Measurements from ENCODE around the gene GPRIN3. TPM values are rescaled to one million over a fixed set of nuclear protein-coding genes. Genes with fewer than 3 reads are reported as not detected.

GPRIN3 gene
- polyA plus RNA-seq, 1 donor (not counting 4 experiments of a cell fraction or from before 2014, with no cell fraction given) = not detected

DNA sequence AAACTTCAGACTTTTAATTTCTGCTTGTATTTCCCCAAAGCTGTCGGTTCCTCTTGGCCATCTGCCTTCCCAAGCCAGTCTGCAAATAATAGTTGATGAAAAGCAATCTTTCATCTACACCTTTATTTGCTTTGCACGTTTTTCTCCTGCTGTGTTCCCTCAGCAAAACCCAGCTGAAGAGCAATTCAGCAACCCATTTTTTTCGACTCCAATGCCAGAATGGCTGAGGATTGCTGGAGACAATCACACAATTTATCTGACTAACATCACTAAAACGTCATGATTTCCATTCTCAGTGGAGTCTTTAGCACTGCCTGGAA, 94.3 kb downstream of the GPRIN3 start:
- no peak overlapping the region for H3K27ac ChIP-seq (ENCODE audit: control insufficient read depth, insufficient read depth, low read length)
- no peaks in the 10 kb centered on the region for H3K9me1 ChIP-seq (ENCODE audit: control insufficient read depth, extremely low read depth, insufficient read depth, low read length)
- no peaks in the 10 kb centered on the region for H4K20me1 ChIP-seq (ENCODE audit: control insufficient read depth, extremely low read depth, insufficient read depth, low read length)
- H3K36me3 ChIP-seq (ENCODE audit: control insufficient read depth in 2 of 2, extremely low read depth in 1 of 2, insufficient read depth in 2 of 2, low read length in 2 of 2) = no peaks in the 10 kb centered on the region
- no peak overlapping the region for H3K9ac ChIP-seq (ENCODE audit: control insufficient read depth, extremely low read depth, insufficient read depth, low read length)
- no peak for TF ChIP-seq EZH2 (IDR thresholded peaks at IDR 0.05; ENCODE audit: low read length)
- TF ChIP-seq, protein P1, sequence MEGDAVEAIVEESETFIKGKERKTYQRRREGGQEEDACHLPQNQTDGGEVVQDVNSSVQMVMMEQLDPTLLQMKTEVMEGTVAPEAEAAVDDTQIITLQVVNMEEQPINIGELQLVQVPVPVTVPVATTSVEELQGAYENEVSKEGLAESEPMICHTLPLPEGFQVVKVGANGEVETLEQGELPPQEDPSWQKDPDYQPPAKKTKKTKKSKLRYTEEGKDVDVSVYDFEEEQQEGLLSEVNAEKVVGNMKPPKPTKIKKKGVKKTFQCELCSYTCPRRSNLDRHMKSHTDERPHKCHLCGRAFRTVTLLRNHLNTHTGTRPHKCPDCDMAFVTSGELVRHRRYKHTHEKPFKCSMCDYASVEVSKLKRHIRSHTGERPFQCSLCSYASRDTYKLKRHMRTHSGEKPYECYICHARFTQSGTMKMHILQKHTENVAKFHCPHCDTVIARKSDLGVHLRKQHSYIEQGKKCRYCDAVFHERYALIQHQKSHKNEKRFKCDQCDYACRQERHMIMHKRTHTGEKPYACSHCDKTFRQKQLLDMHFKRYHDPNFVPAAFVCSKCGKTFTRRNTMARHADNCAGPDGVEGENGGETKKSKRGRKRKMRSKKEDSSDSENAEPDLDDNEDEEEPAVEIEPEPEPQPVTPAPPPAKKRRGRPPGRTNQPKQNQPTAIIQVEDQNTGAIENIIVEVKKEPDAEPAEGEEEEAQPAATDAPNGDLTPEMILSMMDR (optimal IDR thresholded peaks at IDR 0.05 in 1 of 3, IDR thresholded peaks at IDR 0.05 in 1 of 3, conservative IDR thresholded peaks at IDR 0.05 in 1 of 3; ENCODE audit: extremely low read depth in 1 of 3, insufficient read depth in 2 of 3, low read length in 3 of 3) = no peak
- H3K4me3 ChIP-seq (ENCODE audit: control insufficient read depth in 2 of 3, extremely low read depth in 1 of 3, insufficient read depth in 2 of 3, low read depth in 1 of 3, low read length in 3 of 3) = no peak overlapping the region
- DNase-seq (ENCODE audit: low read depth, low spot score) = no peak
- H3K4me2 ChIP-seq (ENCODE audit: control insufficient read depth, extremely low read depth, insufficient read depth, low read depth, low read length) = no peak overlapping the region
- dilution Hi-C loops (cut with MboI; ENCODE audit: extremely low pct_ligation_motif_present, low sequenced_read_pairs) = no loop called here
- H3K9me3 ChIP-seq (ENCODE audit: control insufficient read depth, low read depth, low read length) = no peaks in the 10 kb centered on the region
- H3K27me3 ChIP-seq (ENCODE audit: control insufficient read depth, extremely low read depth, insufficient read depth, low read length) = peaks cover 5% of the 10 kb centered on the region
- no peaks in the 10 kb centered on the region for H3K4me1 ChIP-seq (ENCODE audit: control insufficient read depth, extremely low read depth, insufficient read depth, low read length)
- no peaks in the 10 kb centered on the region for H3K79me2 ChIP-seq (ENCODE audit: control insufficient read depth, insufficient read depth, low read length)
- no peak for FAIRE-seq
- H2AFZ ChIP-seq (ENCODE audit: control insufficient read depth, low read length) = no peak overlapping the region

DNA sequence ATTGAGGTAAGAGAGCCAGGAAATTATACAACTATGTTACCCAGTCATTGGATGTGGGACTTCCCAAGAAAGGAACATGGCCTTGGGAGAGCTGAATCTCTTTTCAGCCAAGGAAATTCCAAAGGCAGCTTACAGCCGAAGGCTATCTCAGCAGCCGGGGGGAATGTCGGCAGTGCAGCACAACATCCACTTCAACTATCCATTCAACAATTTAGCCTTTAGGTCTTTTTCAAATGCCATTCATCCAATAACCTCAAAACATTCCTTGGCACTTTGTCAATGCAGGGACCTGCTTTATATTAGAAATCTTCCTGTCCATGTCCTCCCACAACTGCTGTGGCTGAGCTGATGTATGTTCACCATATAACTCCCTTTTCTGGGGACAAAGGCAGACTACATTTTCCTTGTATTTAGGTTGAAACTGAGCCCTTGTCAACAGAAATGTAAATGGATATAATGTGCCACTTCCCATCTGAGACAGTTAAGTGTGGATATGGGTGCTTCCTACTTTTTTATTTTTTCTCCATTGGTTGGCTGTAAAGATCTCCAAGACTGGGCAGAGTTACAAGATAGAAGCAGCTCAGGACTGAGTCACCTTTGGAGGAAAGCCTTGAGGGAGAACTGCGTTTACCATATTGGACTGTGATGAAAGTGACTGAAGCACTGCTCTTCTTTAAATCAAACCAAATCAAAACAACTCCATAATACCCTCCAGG, 94.8 kb downstream of the GPRIN3 start:
- H3K27me3 ChIP-seq (ENCODE audit: control insufficient read depth, extremely low read depth, insufficient read depth, low read length) = peaks cover 5% of the 10 kb centered on the region
- DNase-seq (ENCODE audit: low read depth, low spot score) (no peak), FAIRE-seq (peak; percentile 51)
- dilution Hi-C loops (cut with MboI; ENCODE audit: extremely low pct_ligation_motif_present, low sequenced_read_pairs) = no loop called here
- TF ChIP-seq, protein P1 (optimal IDR thresholded peaks at IDR 0.05 in 1 of 3, IDR thresholded peaks at IDR 0.05 in 1 of 3, conservative IDR thresholded peaks at IDR 0.05 in 1 of 3; ENCODE audit: extremely low read depth in 1 of 3, insufficient read depth in 2 of 3, low read length in 3 of 3) = no peak
- peak; percentile 18 for TF ChIP-seq EZH2 (IDR thresholded peaks at IDR 0.05; ENCODE audit: low read length)
- H3K36me3 ChIP-seq (ENCODE audit: control insufficient read depth in 2 of 2, extremely low read depth in 1 of 2, insufficient read depth in 2 of 2, low read length in 2 of 2) = no peaks in the 10 kb centered on the region
- H3K79me2 ChIP-seq (ENCODE audit: control insufficient read depth, insufficient read depth, low read length) = no peaks in the 10 kb centered on the region
- no peak overlapping the region for H3K9ac ChIP-seq (ENCODE audit: control insufficient read depth, extremely low read depth, insufficient read depth, low read length)
- no peaks in the 10 kb centered on the region for H4K20me1 ChIP-seq (ENCODE audit: control insufficient read depth, extremely low read depth, insufficient read depth, low read length)
- H3K9me1 ChIP-seq (ENCODE audit: control insufficient read depth, extremely low read depth, insufficient read depth, low read length) = no peaks in the 10 kb centered on the region
- H3K4me1 ChIP-seq (ENCODE audit: control insufficient read depth, extremely low read depth, insufficient read depth, low read length) = no peaks in the 10 kb centered on the region
- H2AFZ ChIP-seq (ENCODE audit: control insufficient read depth, low read length) = no peak overlapping the region
- H3K4me3 ChIP-seq (ENCODE audit: control insufficient read depth in 2 of 3, extremely low read depth in 1 of 3, insufficient read depth in 2 of 3, low read depth in 1 of 3, low read length in 3 of 3) = no peak overlapping the region
- H3K9me3 ChIP-seq (ENCODE audit: control insufficient read depth, low read depth, low read length) = no peaks in the 10 kb centered on the region
- H3K27ac ChIP-seq (ENCODE audit: control insufficient read depth, insufficient read depth, low read length) = no peak overlapping the region
- no peak overlapping the region for H3K4me2 ChIP-seq (ENCODE audit: control insufficient read depth, extremely low read depth, insufficient read depth, low read depth, low read length)

Measured in keratinocyte (primary cell).